Stimulated activated CD4-positive, alpha-beta T cell treated with anti-CD3 and anti-CD28 coated beads, TNF-alpha, amount 100 ng/mL, for 4 hours (primary cell): ENCODE measurements around the gene ROBO2.

Experiments used
- DNase-seq, 3 experiments: peaks; one replicate each; pipeline ENCODE4 v3.0.0-alpha.2; 2020; ENCODE audit warnings: low read depth in 3 of 3

The ROBO2 gene

DNA sequence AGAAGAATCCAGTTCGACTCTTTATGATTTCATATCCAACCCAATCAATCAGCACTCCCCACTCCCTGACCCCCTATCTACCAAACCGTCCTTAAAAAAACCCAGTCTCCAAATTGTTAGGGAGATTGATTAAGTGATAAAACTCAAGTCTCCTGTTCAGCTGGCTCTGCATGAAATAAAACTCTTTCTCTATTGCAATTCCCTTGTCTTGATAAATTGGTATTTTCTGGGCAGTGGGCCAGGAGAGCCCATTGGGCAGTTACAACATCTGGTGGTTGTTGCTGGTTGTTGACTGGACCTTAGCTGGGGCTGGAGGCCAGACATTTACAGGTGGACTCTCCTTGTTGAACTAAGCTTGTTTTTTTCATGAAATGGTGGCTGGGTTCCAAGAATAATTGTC is 642.3 kb downstream of the ROBO2 start:
- no peak for DNase-seq

DNA sequence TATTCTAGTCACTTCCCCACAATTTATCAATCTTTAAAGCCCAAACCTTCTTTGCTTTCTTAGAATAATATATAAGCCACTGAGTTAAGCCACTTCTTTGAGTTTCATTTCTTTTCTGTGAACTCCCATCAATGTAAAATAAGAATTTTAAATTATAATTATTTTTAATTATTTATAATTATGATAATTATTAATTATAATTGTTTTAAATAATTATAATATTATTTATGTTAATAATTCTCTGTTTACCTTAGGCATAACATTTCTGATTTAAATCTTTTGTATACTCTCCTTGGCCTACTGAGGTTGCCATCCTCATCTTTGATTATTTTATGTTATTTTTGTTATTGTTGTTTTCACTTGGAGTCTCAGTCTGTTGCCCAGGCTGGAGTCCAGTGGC is 644.2 kb downstream of the ROBO2 start:
- DNase-seq: no peak

DNA sequence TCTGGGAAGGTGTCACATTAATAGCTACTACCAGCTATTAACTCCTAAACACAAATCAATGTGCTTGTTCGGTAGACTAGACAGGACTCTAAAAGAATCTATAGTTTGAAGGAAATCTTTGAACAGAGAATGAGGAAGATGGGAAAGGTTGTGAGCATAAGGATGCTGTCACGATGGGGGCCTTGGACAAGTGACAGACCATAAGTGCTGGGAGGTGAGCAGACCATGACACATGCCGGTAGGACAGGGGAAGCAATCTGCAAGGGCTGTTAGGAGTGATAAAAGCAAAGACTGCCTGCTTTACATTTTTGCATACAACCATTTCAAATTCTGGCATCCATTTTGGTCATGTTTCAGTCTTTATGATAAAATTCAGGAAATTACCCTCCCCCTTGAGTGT is 645.8 kb downstream of the ROBO2 start:
- DNase-seq: no peak

- DNase-seq: no peak
Observed at GRCh38 chr3:77686560-77686959, 646.7 kb downstream of the ROBO2 start.

GRCh38 chr3:77687545-77687944 is 647.6 kb downstream of the ROBO2 start:
- DNase-seq: no peak

DNA sequence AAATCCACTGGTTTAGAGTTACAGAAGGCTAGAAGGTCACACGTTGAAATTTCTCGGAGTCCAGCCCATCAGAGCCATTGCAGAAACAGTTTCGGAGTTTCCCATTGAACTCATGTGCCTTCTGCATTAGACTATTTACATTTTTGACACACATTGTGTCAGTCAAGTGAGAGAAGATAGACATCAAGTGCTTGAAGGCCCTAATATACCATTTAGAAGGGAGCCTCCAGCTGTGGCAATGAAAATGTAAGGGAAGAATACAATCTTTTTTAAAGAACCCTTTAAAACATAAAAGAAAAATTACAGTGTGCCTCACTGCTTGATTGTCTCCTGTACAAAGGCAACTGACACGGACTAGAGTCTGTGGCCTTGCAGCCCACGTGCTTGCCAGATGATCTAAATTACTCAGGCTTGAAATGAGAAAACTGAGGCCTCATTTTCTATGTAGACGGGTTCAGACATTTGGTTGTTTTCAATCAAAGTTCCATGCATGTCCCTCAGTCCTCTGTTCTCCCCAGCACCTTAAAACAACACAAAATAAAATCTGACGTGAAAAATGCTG is 650.5 kb downstream of the ROBO2 start:
- no peak for DNase-seq

DNA sequence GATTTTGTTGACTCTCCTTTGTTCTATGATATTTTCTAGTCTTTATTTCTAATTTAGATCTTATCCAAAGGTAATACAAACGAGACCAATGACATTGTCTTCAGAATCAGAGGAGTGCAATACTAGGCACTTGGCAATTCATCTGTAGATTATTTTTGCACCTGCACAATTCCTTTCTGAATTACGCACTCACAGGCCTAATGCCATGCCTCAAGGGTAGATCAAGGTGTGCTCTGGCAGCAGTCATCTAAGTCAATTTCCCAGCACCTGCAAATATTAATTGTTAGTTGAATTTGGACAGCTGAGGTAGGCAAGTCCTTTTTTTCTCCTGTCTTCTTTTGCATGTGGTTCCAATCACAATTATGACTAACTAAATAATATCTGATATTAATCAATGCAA is 653.2 kb downstream of the ROBO2 start:
- DNase-seq: no peak

GRCh38 chr3:77699125-77699691 is 659.3 kb downstream of the ROBO2 start:
- no peak for DNase-seq
